HG03575 (cell line): ENCODE measurements around the gene ACTR3.

ENCODE experiments used
- ATAC-seq: cut with Tn5 transposase; IDR thresholded peaks from one replicate; pipeline ENCODE4 v1.9.1; 2021; ENCODE audit not compliant: unreplicated experiment, insufficient number of reproducible peaks, low FRiP score; ENCODE audit errors: extremely low read depth

ACTR3 gene

DNA sequence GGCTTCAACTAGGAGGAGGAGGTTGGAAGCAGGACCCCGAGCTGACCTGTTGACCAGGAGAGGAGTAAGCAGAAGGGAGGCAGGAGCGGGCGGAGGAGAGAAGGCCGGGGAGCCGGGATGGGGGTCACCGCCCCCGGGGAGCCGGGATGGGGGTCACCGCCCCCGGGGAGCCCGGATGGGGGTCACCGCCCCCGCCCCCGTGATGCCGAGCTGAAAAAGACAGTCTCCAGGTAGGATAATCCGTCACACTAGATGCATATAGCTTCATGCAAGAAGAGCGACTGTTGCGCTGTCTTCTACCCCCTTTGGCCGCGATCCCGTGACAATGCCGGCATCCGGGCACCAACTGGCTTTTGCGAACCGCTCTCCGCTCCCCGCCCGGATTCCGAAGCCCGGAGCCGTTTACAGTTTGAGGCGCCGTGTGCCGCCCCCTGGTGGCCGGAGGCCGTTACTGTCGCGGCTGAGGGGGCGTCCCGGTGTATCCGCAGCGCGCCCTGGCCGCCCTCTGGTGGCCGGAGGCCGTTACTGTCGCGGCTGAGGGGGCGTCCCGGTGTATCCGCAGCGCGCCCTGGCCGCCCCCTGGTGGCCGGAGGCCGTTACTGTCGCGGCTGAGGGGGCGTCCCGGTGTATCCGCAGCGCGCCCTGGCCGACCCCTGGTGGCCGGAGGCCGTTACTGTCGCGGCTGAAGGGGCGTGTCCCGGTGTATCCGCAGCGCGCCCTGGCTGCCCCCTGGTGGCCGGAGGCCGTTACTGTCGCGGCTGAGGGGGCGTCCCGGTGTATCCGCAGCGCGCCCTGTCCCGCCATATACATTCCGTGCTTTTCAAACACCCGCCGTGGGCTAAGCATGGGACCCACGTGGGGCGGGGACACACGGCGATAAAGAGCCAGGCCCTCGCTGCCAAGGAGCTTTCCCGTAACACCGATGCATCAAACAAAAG is 89.6 kb downstream of the ACTR3 start:
- ATAC-seq: no peak

DNA sequence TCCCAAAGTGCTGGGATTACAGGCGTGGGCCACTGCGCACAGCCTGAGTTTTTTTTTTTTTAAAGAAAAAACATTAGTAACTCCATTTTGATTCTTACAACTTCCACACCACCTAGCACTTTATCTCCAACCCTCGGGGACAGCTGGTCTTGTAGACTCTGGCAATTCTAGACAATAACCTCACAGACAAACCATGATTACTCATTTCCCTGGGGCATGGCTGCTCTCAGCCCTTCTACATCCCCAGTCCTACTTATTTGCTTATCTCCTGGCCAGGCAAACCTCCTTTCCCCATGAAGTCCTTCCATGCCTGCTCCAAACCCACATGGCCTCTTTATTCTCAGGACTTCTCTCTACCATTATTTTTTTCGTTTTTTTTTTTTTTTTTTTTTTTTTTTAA is 91.1 kb downstream of the ACTR3 start:
- no peak for ATAC-seq

DNA sequence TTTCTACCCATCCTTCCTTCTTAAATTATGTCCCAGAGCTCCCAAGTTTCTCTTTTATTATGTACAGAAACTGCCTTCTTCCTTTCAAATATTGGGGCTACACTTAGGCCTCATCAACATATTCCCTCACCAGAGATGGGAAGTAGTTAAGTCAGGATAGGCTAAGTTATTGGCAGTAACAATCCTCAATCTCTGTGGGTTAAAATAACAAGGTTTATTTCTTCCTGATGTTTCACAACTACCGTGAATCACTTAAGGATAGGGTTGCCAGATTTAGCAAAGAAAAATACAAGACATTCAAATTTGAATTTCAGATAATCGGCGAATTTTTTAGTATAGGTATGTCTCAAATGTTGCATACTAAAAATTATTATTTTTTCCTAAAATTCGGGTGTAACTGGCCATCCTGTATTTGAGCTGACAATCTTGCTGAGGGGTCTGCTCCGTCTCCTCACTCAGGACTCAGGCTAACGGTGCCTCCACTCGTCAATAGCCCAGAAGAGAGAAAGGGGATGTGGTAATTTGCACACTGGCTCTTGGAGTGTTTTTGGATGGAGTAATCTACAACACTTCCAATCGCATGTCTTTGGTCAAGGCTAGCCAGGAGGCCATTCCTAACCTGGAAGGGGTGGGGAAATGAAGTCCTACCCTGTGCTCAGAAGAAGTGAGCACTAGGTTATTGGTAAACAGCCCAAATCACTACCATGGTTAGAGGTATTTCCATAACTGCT is 91.7 kb downstream of the ACTR3 start:
- ATAC-seq: no peak

DNA sequence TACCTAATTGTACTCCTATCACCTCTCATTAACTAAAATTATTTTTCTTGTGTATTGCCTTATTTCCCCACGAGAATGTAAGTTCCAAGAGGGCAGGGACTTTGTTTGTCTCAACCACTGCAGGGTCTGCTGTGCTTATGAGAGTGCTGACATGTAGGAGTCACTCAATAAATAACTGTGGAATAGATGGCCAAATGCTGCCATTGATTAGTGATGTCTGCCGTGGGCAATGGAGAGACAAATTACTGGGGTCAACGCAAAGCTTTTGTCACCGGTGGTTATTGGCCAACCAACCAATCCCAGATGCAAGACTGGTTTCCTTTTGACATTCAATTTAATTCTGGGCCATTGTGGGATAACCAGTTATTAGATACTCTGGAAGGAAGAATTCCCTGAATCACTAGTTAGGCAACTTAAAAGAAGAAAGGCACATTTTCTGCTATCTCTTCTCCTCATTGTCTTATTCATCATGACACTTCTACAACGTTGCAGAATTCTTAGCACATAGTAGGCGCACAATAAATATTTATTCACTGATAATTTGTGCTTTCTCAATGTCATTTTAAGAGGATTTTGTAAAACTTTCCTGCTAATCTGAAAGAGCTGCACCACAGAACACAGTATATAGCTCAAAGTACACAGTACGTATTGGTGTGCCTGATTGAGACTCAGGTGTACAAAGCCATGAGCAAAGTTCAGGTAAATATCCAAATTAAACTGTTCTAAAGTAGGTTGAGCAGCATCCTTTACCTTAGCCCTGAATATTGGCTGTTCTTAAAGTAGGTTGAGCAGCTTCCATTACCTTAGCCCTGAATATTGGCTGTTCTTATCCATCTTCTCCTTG is 95.9 kb downstream of the ACTR3 start:
- no peak for ATAC-seq

DNA sequence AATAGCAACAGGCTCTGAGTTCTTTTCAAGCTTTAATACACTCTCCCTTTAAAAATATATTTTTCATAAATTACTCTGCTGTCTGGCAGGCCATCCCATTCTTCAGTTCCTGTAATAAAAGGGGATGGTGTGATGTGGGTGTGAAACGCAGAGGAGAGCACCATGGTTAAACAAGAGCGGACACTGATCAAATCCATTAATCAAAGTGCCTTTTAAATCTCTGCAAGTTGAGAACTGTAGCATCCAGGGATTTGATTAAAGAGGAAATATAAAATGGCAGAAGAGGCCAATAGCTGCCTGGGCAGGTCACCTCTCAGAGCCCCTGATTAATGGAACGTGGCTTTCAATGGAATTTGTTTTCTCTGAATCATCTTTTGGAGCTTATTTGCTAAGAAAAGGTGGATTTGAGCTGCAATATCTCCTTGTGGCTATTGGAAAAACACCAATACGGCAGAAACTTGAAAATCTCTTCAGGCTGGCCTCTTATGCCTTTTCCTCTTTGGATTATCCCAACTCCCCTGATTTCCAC is 96.9 kb downstream of the ACTR3 start:
- ATAC-seq: no peak

DNA sequence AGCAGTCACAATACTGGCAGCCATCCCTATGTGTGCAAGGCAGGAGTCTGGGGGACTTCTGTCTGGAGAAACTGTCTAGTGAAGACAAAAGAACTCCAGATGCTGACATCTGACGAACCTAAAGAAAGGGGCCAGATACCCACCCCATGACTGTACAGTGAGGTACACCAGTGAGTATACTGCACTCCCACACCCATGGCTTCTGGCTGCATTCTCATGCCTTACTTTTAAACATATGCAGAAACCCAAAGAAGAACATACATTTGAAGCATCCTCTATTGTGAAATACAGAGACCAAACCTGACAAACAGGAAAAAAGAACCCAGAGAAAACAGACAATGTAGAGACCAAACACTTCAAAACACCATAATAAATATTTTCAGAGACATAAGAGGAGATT is 102.2 kb downstream of the ACTR3 start:
- no peak for ATAC-seq

DNA sequence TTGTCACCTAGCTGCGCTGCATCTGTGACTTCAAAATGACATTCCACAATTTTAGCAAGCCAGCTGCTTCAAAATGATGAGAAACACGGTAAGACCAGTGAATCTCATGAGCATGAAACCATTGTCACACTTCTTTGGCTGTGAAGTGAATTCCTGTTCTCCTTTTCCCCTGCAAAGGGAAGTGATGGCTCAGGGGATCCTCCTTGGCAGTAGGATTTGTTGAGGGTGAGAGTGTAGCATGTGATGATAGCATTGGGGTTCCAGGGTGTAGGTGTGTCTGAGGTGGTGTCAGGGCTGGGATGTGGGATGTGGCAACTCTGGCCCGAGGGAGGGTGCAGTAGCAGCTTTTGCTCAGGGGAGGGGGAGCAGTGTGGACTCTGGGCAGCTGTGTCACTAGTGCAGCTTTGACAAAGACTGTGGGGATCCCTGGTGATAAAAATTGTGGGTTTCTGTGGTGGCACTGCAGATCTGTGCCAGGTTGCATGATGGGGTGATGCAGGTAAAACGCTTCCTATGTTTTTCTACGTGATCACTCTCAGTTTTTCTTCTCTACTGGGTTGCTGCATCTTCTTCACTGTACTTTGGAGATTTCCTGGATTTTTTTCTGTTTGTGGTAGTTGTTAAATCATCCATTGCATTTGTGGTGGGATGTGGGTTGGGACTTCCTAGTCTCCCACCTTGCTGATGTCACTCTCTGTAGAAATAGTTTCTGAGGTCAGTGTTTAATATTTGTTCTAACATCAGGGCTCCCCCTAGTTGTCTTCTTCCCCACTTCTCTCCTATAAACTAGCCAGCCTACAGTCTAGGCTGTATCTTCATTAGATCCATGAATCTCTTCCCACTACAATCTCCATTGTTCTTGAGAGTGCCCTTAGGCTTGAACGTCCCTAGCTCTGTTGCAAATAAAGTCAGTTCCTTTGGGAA is 107.0 kb downstream of the ACTR3 start:
- no peak for ATAC-seq

DNA sequence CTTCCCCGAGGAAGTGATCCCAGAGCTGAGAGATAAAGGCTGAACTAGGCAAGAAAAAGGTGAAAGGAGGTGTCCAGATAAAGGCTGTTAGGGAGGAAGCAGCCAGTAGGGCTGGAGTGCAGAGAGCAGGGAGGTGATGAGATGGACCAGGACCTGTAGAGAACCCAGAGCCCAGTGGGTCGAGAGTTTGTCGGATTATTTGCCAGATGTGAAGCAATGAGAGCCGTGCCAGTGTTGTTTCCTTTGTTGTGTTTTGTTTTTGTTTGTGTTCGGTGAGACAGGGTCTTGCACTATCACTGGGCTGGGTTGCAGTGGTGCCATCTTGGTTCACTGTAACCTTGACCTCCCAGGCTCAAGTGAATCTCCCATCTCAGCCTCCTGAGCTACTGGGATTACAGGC is 111.3 kb downstream of the ACTR3 start:
- no peak for ATAC-seq

DNA sequence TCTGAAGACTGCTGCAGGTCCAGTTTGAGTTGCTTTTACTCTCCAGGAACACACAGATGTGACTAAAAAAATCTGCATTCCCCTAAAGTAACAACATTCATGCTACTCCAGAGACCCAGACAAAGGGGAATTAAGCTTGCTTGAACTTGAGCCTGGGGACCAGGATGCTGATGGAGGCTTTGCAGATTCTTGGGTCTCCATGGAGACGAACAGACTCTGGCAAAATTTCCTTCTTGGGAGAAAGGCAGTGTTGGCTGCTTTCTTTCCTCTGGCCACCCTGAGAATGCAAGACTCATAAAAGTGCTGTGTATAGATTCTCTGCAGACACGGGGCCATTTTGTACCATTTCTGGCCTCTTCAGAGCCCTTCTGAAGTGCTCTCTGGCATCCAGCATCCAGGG is 112.0 kb downstream of the ACTR3 start:
- no peak for ATAC-seq

DNA sequence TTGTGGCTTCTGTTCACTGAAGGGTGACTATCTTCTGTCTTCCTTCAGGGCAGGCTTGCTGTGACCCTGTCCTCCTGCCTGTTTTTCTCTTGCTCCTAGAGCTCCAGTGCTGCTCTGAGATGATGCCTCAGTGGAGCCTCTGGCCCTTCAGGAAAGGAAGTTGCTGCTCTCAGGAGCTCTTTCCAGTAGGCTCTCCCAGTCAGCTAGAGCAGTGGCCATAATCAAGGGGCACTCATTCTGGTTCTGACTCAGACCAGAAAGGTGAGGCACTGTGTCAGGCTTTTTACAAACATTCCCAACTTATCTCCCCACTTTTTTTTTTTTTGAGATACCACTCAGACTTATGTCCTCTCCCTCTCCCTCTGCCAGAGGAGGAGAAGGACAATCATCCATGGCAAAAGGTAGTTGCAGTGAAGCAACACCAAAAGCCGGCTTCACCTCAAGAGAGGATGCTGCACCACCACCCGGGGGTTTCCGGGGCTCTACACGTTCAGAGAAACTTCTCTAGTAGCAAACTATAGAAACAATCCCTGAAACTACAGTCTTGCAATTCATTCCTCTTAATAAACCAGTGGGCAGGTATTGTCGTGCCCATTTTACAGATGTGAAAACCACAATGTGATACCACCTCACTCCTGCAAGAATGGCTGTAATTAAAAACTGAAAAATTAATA is 115.4 kb downstream of the ACTR3 start:
- no peak for ATAC-seq

DNA sequence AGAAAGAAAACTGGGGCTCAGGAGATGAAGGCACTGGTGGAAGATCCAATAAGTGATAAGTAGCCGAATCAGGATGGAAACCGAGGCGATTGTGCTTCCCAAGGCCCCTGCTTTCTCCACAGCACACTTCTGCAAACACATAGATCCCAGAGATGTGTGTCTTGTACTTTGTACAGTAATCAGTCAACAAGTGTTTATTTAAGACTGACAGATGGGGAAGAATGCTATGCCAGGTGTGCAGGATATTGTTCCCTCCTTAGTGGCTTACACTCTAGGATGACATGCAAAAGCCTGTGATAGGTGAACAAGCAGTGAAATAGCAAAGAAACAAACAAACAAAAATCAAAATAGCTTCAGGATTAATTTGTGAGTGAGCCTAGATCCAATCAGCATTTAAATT is 116.6 kb downstream of the ACTR3 start:
- no peak for ATAC-seq

DNA sequence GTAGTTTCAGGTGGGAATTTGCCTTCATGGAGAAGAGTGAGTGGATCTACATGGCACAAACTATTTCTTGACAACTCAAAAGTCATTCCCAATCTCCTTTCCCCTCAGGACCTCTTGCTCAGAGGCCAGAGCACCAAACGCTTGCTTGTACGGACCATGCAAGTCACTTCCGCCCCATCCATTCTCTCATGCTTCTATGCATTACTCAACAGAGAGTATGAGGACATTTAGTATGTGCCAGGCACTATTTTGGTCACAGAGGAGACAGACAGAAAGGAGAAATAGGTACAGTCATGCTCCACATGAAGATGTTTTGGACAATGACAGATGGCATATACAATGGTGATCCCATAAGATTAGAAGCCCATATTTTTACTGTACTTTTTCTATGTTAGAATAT is 117.5 kb downstream of the ACTR3 start:
- ATAC-seq: no peak

DNA sequence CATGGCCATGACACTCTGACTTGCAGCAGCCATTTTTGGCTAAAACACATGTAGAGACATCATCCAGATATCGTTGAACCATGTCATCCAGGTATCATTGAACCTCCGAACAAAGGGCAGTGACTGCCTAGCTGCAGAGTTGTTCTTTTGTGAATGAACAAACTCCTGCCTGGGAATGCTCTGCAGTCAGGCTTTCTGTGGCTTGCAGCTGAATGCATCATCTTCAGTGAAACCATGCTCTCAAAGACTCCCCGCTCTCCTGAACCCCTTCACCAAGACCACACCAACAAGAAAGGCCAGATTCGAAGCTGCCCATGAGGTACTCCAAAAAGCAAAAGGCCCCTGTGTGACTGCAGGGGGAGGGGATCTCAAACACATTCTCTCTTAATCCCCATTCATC is 118.8 kb downstream of the ACTR3 start:
- ATAC-seq: no peak

DNA sequence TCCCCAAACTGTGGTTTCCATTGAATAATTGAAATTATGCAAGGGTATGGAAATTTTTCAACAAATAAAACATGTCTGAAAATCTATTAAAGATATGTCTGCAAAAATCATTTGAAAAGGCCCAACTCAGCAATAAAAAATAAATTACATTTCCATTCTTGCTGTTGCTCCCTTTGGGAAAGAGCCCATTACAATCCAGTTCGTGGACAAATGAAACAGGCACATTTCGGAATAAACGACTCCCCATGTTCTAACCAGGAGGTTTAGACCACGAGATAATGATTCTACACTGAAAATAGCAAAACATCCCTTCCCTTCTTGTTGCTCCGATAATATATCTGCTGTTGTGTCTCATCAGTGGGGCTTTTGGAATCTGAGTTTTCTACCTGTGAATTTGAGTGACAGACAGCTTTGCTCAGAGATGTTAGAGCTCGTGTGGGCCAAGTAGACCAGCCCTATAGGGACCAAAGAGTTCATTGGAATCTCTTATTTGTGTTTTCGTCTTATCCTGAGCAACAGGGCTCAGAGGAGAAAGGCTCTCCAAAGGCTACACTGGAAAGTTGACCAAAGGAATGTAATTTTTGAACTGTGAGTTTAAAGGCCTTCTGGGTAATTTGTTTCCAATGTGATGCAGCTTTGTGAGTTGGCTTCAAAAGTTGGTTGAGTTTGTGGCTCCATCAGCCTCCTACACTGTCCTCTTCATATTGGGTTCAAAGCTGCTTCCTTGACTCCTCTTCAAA is 119.5 kb downstream of the ACTR3 start:
- no peak for ATAC-seq

DNA sequence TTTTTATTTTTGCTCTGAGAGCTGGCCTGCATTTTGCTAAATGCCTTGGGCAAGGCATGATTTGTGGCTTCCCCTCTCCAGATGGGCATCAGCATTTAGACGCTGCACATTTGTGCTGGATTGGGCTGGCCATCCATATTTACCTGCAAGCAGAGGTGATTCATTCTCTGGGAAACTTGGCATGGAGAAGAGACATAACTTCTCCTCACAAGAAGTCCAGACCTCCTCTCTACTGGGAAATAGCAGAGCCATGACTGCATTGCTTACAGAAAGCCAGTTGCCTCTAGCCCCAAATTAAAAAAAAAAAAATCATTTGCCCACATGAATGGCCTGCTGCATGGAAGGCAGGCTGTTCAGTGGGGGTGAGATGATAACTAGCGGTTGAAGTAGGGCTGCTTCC is 120.1 kb downstream of the ACTR3 start:
- no peak for ATAC-seq

DNA sequence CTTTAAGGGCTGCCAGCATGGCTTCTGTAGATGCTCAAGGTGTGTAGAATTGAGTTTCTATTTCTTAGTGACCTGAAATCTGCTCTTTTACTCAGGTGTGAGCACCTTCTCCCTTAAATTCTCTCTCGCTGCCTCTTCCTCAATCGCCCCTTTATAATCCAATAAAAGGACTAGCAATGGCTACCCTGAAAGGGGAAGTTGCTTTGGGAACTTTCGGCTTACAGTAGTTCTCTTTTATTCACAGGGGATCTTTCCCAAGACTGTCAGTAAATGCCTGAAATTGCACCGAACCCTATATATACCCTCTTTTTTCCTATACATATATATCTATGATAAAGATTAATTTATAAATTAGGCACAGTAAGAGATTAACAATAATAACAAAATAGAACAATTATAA is 121.8 kb downstream of the ACTR3 start:
- no peak for ATAC-seq
